PC-9 (cell line): ENCODE data around the gene AQP1. TPM values are rescaled to one million over a fixed set of nuclear protein-coding genes. Genes with fewer than 3 reads are reported as not detected.

ENCODE experiments used
- BruUV-seq: library from RNA; stranded (reverse); fragments of 400-500 nt; replicated peaks from 2 replicates; lab custom pipeline; 2021; lab: Mats Ljungman, UMichigan
- CTCF ChIA-PET: fragments of 300-600 bp; sonication (Branson Sonifier 250); formaldehyde crosslinking; loops from one replicate; lab custom pipeline; 2022; ENCODE audit warnings: antibody characterized with exemption; lab: Charles Lee
- POLR2A ChIA-PET: fragments of 300-600 bp; sonication (Branson Sonifier 250); formaldehyde crosslinking; loops from one replicate; lab custom pipeline; 2022; ENCODE audit warnings: antibody characterized with exemption; ENCODE audit not compliant: unreplicated experiment; lab: Charles Lee
- DNase-seq, 2 experiments: peaks; one replicate each; pipeline versions ENCODE4 v3.0.0 to v3.0.0-alpha.2; 2015 to 2022; ENCODE audit warnings: mixed read lengths in 1 of 2
- H2AFZ ChIP-seq: fragments of 200-600 bp; sonication (generic); 2 replicates; pipeline ENCODE4 v1.8.1; 2017; ENCODE audit warnings: antibody characterized with exemption
- H3F3A ChIP-seq: fragments of 200-600 bp; sonication (generic); 2 replicates; pipeline ENCODE4 v1.8.1; 2017; ENCODE audit warnings: antibody characterized with exemption, mild to moderate bottlenecking, low read depth; ENCODE audit not compliant: insufficient read depth
- H3K27ac ChIP-seq: fragments of 200-600 bp; sonication (generic); 2 replicates; pipeline ENCODE4 v1.6.1; 2016; ENCODE audit warnings: mixed run types
- H3K27me3 ChIP-seq: fragments of 200-600 bp; sonication (generic); 2 replicates; pipeline ENCODE4 v1.6.1; 2016; ENCODE audit warnings: low read depth, mixed run types; ENCODE audit not compliant: insufficient read depth
- H3K36me3 ChIP-seq: fragments of 200-600 bp; sonication (generic); 2 replicates; pipeline ENCODE4 v1.6.1; 2016; ENCODE audit warnings: low read depth, mixed run types
- H3K4me1 ChIP-seq: fragments of 200-600 bp; sonication (generic); replicated peaks from 2 replicates; pipeline ENCODE4 v1.6.1; 2016; ENCODE audit warnings: mixed run types; ENCODE audit not compliant: insufficient read depth
- H3K4me2 ChIP-seq: fragments of 200-600 bp; sonication (generic); 2 replicates; pipeline ENCODE4 v1.6.1; 2017; ENCODE audit warnings: mixed run types
- H3K4me3 ChIP-seq: fragments of 200-600 bp; sonication (generic); 2 replicates; pipeline ENCODE4 v1.6.1; 2016; ENCODE audit warnings: mixed run types
- H3K79me2 ChIP-seq: fragments of 200-600 bp; sonication (generic); 2 replicates; pipeline ENCODE4 v1.6.1; 2017; ENCODE audit warnings: low read depth, mixed run types
- H3K9me2 ChIP-seq: fragments of 200-600 bp; sonication (generic); 2 replicates; pipeline ENCODE4 v1.8.1; 2017; ENCODE audit warnings: mild to moderate bottlenecking; ENCODE audit not compliant: insufficient read depth
- H3K9me3 ChIP-seq: fragments of 200-600 bp; sonication (generic); 2 replicates; pipeline ENCODE4 v1.8.1; 2016; ENCODE audit warnings: low read depth; ENCODE audit not compliant: insufficient read depth
- H4K20me1 ChIP-seq: fragments of 200-600 bp; sonication (generic); 2 replicates; pipeline ENCODE4 v1.8.1; 2017; ENCODE audit not compliant: insufficient read depth
- CTCF ChIP-seq: fragments of 200-600 bp; sonication (generic); conservative IDR thresholded peaks from 2 replicates; pipeline ENCODE4 v1.6.1; 2017; ENCODE audit warnings: mixed run types, antibody characterized with exemption, mild to moderate bottlenecking, moderate library complexity
- EZH2 ChIP-seq: fragments of 200-600 bp; sonication (generic); IDR thresholded peaks from 2 replicates; pipeline ENCODE4 v1.8.0; 2017; ENCODE audit warnings: antibody characterized with exemption, low read depth
- intact Hi-C: fragments of 100-400 bp; cut with micrococcal nuclease; formaldehyde crosslinking; loops from one replicate; pipeline ENCODE4 v1.10.0; 2022; ENCODE audit not compliant: unreplicated experiment
- total RNA-seq: library from RNA; stranded (reverse); gene quantifications from 2 replicates; pipeline ENCODE4 v1.2.3, GENCODE V29; 2021

The AQP1 gene
- total RNA-seq, 1 experiment from 2014 or later = 4.0 TPM

GRCh38 chr7:30932562-30932961, 20.9 kb downstream of the AQP1 start:
- CTCF ChIA-PET = no interaction called here
- BruUV-seq = no TSS peak
- Histone ChIP-seq H3K9me2 (no peaks in the 10 kb centered on the region), H3K27ac (no peak overlapping the region), H3K4me2 (no peak overlapping the region), H3K4me1 (peaks cover 12% of the 10 kb centered on the region), H3F3A (peaks cover 3% of the 10 kb centered on the region; the same call in 1 of the 2 replicates), H3K27me3 (no peaks in the 10 kb centered on the region), H4K20me1 (no peaks in the 10 kb centered on the region), H3K79me2 (no peaks in the 10 kb centered on the region), H3K36me3 (no peaks in the 10 kb centered on the region), H3K9me3 (no peaks in the 10 kb centered on the region), H2AFZ (no peak overlapping the region), H3K4me3 (no peak overlapping the region)
- TF ChIP-seq CTCF (no peak), EZH2 (no peak)
- DNase-seq = no peak
- intact Hi-C loops = no loop called here
- POLR2A ChIA-PET = no interaction called here

- no peaks in the 10 kb centered on the region for H4K20me1 ChIP-seq
- H3K79me2 ChIP-seq = no peaks in the 10 kb centered on the region
- H3K4me3 ChIP-seq = no peak overlapping the region
- no peak overlapping the region for H3K4me2 ChIP-seq
- no peak overlapping the region for H2AFZ ChIP-seq
- no TSS peak for BruUV-seq
- intact Hi-C loops = no loop called here
- peaks cover 17% of the 10 kb centered on the region for H3K4me1 ChIP-seq
- peaks cover 3% of the 10 kb centered on the region; the same call in 1 of the 2 replicates for H3F3A ChIP-seq
- POLR2A ChIA-PET = no interaction called here
- no peak for DNase-seq
- H3K27me3 ChIP-seq = no peaks in the 10 kb centered on the region
- no peaks in the 10 kb centered on the region for H3K9me2 ChIP-seq
- H3K27ac ChIP-seq = no peak overlapping the region
- no peak for TF ChIP-seq CTCF
- TF ChIP-seq EZH2 = no peak
- CTCF ChIA-PET = no interaction called here
- H3K9me3 ChIP-seq = no peaks in the 10 kb centered on the region
- no peaks in the 10 kb centered on the region for H3K36me3 ChIP-seq
Observed at GRCh38 chr7:30933124-30933974, 21.7 kb downstream of the AQP1 start.

GRCh38 chr7:30934225-30934624, 22.6 kb downstream of the AQP1 start:
- no peak for DNase-seq
- Histone ChIP-seq H3K9me3 (no peaks in the 10 kb centered on the region), H3F3A (peaks cover 3% of the 10 kb centered on the region; the same call in 1 of the 2 replicates), H3K4me2 (no peak overlapping the region), H3K27me3 (no peaks in the 10 kb centered on the region), H3K4me1 (peaks cover 26% of the 10 kb centered on the region), H3K36me3 (no peaks in the 10 kb centered on the region), H3K4me3 (no peak overlapping the region), H4K20me1 (no peaks in the 10 kb centered on the region), H3K9me2 (no peaks in the 10 kb centered on the region), H3K27ac (no peak overlapping the region), H2AFZ (no peak overlapping the region), H3K79me2 (no peaks in the 10 kb centered on the region)
- ChIA-PET CTCF (interaction anchor here (0.5 kb wide), 1 partner anchor 37 kb away, joined by 14 read pairs; no protein-coding TSS in a partner anchor), POLR2A (no interaction called here)
- intact Hi-C loops = no loop called here
- TF ChIP-seq EZH2 = no peak
- no peak for TF ChIP-seq CTCF
- no TSS peak for BruUV-seq
